Jurkat, Clone E6-1 (cell line): ENCODE data around the gene ZNF462.
"Not testable (repeated sequence)": the region's sequence is repeated elsewhere in the genome, so short reads cannot be mapped to it uniquely, and the experiment has no call there.

Experiments used
- DNase-seq: peaks from one replicate; pipeline ENCODE4 v3.0.0-alpha.2; 2011; ENCODE audit warnings: low read depth, low spot score
- H3K4me3 ChIP-seq: 2 replicates; pipeline ENCODE4 v1.5.1; 2011; ENCODE audit warnings: mild to moderate bottlenecking, low read length, control low read depth, moderate library complexity

The ZNF462 gene

DNA sequence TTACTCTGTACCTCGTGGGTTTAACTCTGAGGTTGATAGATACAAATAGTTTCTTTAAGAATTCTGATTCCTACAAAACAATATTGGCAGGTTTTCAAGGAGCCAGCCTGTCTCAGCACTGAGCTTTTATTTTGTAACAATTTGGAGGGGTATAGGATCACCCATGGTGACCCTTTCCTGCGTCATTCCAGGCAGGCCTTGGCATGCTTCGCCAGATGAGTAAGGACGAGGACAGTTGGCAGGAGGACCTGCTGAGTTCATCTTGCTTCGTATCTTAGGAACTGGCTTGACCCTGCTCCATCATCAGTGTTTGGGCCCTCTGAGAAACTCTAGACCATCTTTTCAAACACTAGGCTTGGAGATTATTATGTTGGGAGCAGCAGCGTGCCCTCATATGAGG lies 17.9 kb downstream of the ZNF462 start:
- H3K4me3 ChIP-seq = no peak overlapping the region
- DNase-seq = no peak

DNA sequence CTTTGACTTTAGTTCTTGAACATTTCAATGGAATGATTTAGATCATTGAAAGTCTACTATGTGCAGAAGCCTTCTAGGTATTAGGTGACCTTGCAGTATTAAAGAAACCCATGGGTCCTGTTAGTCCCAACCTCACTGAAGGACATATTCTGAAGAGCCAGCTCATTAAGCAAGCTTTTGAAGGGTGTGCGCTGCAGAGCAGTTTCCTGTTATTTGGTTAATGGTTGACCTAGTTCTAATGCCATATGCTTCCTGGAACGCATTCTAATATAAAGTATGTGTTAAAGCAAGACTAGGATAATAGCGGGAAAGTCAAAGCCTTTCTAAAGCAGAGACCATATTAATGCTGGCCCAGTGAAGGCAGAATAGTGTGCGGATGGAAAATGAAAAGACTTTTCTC lies 20.1 kb downstream of the ZNF462 start:
- no peak for DNase-seq
- H3K4me3 ChIP-seq = no peak overlapping the region

DNA sequence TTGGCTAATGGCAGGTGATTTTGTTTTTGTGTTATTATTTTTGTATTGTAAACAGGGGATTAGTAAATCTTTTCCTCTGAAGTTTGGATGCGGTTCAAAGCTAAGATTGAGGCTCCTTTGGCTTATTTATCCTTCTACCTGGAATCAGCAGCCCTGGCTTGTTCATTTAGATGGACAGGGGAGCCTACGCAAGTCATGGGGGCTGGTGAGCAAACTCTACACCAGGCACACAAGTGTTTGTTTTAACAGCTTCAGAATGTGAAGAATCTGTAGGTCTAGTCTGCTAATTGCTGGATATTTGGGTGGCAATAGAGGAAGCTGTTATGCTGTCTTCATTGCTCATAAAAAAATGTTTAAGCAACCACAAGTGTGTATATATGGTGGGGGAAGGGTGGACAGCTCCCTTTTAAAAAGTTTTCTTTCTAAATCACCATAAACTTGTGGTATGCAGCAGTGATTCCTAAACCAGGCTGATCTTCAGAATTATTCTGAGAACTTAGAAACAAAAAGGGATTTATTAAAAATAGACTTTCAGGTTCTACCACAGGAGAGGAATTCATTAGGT lies 20.7 kb downstream of the ZNF462 start:
- H3K4me3 ChIP-seq = no peak overlapping the region
- DNase-seq = no peak

DNA sequence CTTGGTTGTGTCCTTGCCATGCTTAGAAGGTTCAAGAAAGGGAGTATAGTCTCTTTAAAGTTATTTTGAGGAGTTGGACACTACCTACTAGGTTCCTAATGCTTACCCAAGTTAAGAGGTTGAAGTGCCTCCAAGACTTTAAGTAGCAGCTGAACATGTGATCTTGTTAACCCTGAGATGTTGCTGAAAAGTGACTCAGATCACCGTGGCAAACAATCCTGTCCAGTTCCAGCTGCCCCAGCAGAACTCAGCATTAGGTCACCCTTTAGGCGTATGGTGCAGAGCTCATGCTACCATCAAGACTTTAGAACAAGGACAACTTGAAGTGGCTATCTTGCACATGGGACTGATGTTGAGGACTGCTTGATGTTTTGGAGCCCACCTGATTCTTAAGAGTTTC lies 22.5 kb downstream of the ZNF462 start:
- H3K4me3 ChIP-seq = no peak overlapping the region
- no peak for DNase-seq

DNA sequence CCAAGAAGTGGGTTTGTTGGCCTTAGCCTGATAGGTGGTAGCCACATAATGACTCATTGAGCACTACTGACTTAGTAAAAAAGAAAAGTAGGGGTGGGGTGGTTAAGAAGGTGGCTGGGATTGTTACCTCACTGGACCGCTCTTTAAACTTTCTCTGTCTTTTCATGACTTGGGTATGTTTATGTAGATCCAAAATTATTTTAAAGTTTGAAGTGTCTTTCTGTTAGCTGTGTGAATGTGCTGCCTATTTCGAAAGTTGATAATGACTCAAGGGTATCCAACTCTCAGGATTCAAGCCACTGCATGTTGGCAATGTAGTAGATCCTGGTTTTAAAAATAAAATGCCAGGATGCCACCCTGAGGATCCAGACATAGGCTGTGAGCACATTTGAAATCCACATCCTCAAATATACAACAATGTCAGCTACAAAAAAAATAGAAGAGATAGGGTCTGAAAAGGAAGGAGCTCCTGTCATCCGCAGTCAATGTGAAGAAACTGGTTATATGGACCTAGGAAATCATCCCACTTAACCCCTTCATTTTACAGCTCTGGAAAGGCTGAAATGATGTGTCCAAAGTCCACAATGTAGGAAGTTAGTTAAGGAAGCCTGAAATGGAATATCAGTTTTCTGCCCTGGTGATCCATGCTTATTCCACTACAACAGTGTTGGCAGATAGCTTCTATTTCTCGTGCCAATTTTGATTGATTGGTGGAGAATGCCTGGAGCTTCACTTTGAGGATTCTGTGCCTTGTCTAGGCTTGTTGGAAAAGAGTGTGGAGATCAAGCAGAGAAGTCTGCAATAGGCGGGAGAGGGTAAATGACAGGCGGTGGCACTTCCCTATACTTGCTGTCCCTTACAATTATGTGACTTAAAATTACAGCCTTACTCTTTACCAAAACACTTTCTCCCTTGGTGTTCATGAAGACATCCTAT lies 23.4 kb downstream of the ZNF462 start:
- no peak overlapping the region for H3K4me3 ChIP-seq
- no peak for DNase-seq

DNA sequence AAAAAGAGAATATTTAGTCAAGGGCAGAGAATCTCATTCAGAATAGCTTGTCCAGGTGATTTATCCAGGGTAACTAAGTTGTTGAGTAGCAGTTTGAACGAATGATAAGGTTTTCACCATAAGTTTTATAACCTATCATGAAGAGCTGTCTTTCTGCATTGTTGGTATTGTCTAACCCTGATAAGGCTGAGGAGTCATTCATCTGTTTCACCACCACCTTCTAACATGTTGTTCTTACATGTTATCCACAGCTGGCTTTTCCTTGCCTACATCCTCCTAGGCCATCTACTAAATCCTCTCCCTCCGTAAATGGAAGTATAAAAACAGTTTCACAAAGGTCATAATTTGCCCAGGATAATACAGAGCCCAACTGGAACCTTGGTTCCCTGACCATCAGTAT lies 24.1 kb downstream of the ZNF462 start:
- DNase-seq = no peak
- H3K4me3 ChIP-seq = no peak overlapping the region

DNA sequence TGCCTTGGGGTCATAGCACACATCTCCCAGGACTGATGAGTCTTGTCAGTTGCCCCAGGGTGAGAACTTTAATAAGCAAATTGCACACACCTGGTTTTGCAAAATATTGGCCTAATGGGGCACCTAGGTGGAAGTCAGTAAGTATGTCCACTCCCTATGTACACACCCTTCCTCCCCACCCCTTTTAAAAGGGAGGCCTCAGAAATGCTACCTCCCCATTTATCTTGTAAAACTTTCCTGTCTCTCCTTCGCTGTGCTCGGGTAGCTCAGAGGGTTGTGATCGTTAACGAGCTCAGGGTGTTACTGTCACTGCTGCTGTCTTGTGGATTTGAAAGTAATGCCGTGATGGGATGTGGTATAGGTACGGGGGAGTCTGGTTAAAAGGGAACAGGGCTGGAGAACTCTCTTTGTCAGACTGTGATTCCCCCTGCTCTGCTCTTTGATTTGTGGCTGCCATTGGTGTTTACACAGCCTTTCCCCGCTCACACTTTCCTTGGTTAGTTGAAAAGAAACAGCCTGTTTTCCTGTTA lies 26.2 kb downstream of the ZNF462 start:
- peak; percentile 57 for DNase-seq
- no peak overlapping the region for H3K4me3 ChIP-seq

DNA sequence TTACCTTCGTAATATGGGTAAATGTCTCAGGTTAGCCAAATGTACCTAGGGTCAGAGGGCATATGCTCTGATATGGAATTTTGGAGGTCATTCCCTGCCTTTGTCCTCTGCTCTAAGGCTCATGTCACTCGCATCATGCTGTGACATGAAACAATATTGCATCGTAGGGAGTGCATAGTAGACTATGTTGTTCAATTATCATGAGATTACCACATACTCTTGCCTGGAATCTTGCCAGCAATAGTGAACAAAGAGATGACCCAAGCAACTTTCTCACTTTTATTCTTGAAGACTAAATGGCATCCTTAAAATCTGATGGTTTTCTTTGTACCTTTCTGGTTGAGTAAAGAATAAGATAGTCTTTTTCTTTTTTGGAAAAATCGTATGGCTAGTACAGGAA lies 27.6 kb downstream of the ZNF462 start:
- DNase-seq = no peak

DNA sequence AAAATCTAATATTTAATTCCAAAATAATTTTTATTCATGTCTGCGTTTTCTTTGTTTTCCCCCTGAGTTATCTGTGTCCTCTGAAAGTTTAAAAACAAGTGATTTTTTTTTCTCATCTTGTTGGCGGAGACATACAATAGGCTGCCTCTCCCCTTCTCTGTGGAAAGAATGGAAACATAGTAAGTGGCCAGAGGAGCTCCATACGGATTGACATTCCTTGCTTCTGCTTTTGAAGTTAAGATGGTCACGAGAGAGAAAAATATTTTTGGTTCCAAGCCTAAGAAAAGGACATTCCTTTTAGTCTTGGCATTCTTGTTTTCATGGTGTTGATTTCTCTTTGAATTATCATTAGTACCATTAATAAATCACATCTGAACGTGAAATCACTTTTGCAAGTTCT lies 28.3 kb downstream of the ZNF462 start:
- no peak for DNase-seq
- H3K4me3 ChIP-seq = no peak overlapping the region

More for the DNA sequence above, 27.6 kb downstream of the ZNF462 start:
- H3K4me3 ChIP-seq = no peak overlapping the region

DNA sequence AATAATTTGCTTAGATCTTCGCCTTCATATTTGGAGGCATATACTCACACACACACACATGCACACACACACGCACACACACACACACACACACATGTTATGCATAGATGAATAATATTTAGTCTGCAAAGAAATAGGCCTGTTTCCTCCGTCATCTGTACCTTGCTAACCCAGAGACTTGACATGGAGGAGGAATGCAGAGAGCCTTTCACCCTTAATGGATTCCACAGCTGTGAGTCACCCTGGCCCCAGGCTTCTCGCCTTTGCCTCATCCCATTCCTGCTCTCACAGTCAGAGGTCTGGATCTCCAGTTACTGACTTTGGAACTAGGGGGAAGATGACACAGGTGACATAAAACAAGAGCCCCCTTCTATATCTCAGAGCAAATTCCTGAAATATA lies 29.7 kb downstream of the ZNF462 start:
- no peak overlapping the region for H3K4me3 ChIP-seq
- DNase-seq = no peak

DNA sequence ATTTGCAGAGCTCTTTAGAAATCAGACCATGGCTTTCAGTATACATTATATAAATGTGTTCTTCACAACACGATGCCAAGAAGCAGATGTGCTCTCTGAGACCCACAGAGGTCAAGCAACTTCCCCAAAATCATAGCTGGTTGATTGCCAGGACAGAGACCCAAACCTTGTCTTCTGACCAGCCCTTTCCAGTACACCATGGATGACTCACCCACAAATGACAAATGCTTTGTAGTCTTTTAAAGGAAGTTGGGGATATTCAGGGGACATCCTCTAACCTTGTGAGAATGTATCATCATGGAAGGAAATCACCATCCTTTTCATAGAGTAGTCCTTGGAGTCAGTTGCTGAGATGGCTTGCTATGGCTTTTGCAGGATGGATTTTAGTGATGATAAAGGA lies 30.1 kb downstream of the ZNF462 start:
- no peak for DNase-seq
- H3K4me3 ChIP-seq = no peak overlapping the region

DNA sequence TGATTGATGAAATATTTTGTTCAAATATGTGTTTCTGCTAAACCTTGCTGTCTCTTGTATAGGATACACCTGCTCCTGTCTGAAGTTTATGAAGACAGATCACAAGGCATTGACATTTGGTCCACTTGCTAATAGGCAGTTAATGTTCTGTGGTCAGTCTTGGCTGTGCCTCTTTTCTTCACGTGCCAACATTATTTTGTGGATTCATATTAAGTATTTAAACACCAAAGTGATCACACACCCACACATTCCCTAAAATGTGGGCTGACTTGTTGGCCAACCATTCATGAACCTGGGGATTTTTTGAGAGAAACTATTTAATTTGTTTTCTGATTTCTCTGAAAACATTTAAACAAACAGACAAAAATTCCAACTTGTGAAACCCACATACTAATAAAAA lies 33.7 kb downstream of the ZNF462 start:
- no peak for DNase-seq

DNA sequence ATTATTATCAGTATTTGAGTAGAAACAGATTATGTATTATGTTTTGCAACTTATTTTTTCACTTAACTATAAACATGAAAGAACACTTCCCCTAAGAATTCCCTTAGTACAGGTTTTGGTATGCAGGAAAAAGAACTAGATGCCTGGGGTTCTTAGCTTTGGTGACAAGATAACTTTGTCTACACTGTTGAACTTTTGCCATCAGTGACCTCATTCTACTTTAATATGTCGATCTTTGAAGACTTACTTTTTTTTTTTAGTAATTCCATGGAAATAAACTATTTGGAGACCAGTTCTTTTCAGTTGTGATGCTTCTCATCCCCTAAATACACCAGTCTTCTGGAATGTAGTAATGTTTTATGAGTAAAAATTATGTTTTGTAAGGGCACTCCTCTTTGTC lies 34.3 kb downstream of the ZNF462 start:
- H3K4me3 ChIP-seq = no peak overlapping the region
- DNase-seq = no peak

More for the DNA sequence above, 33.7 kb downstream of the ZNF462 start:
- no peak overlapping the region for H3K4me3 ChIP-seq

DNA sequence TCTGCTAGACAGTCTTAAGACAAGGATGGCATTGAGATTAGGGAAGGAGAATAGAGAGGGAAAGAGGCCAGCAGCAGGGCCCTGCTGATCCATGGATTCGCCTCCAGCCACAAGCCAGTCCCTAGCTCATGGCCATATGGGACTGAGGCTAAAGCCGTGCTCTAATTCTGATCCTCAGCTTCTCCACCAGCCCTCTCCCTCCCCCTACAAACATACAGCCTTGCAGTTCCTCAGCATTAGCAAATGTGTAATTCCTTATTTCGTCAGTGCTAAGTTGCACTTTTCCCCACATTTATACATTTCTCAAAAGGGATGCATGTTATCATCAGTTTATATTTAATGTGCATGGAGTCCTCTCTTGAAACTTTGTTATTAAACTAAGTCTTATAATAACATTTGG lies 34.8 kb downstream of the ZNF462 start:
- no peak for DNase-seq
- no peak overlapping the region for H3K4me3 ChIP-seq

DNA sequence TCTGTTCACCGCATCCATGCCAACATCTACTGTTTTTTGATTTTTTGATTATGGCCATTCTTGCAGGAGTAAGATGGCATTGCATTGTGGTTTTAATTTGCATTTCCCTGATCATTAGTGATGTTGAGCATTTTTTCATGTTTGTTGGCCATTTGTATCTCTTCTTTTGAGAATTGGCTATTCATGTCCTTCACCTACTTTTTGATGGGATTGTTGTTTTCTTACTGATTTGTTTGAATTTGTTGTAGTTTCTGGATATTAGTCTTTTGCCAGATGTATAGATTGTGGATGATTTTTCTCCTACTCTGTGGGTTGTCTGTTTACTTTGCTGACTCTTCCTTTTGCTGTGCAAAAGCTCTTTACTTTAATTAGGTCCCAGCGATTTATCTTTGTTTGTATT lies 37.6 kb downstream of the ZNF462 start:
- not testable (repeated sequence) for H3K4me3 ChIP-seq, DNase-seq

DNA sequence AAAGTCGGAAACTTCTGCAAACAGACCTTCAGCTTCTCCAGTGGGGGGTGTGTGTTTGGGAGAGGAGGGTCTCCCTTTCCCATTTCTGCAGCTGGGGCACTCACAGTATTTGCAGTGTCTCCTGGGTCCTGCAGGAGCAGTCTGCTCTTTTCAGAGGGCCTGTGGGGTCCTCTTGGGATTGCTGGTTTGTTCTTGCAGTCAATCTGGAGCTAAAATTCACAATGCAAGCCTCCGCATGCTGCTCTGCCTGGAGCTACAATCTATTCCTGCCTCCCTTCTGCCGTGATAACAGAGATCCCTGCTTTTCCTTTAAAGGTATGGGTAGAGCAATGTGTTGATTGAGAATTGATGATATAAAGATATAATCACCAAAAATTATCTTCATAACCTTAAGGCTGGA lies 43.2 kb downstream of the ZNF462 start:
- DNase-seq = no peak
- H3K4me3 ChIP-seq = no peak overlapping the region

DNA sequence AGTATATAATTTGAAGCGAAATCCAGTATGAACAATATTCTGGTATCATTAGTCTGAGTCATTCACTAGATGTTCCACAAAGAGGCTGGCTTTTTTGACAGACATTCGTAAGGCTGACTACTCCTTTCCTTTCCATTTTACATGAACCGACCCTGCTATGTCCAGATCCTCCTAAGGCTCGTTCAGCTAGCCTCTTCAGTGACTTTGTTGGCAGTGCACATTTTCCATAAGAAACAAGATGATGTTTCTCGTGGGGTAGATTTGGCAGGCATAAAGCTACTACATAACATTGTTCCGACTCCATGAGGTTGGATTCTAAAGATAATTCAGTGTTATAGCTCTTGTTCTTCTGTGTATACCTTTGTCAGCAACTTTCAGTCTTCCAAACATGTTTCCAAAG lies 49.0 kb downstream of the ZNF462 start:
- no peak for DNase-seq
- no peak overlapping the region for H3K4me3 ChIP-seq

DNA sequence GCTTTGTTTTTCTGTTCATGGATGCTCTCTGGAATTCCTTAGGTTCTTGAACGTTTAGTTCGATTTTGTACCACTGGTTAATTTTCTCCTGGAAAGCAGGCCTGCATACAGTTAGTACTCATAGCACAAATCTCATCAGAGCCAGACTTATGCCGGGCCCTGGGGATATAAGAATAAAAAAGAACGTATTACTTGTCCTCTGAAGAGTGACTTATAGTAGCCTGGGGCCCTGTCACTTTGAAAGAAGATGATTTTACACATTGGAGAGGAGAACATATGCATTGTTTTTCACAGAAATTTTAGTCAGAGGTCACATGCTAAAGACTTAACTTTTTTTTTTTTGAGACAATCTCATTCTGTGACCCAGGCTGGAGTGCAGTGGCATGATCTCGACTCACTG lies 50.3 kb downstream of the ZNF462 start:
- H3K4me3 ChIP-seq = no peak overlapping the region
- DNase-seq = no peak

DNA sequence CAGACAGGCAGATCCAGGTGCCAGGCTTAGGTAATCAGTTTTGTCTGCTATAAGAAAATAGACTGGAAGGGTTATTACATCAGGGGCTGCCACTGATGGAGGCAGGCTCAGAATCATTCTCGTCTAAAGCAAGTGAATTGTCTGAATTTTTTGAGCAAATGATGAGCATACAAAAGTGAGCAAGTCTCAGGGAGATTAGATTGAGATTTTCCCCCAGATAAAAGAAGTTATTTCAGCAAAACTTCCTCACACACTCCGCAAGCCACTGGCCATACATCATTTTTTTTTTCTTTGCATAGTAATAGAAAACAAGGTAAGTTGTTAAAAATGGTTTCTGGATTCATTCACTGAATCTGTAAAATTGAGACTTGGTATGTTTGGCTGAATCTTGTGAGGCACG lies 52.9 kb downstream of the ZNF462 start:
- DNase-seq = no peak
- no peak overlapping the region for H3K4me3 ChIP-seq

DNA sequence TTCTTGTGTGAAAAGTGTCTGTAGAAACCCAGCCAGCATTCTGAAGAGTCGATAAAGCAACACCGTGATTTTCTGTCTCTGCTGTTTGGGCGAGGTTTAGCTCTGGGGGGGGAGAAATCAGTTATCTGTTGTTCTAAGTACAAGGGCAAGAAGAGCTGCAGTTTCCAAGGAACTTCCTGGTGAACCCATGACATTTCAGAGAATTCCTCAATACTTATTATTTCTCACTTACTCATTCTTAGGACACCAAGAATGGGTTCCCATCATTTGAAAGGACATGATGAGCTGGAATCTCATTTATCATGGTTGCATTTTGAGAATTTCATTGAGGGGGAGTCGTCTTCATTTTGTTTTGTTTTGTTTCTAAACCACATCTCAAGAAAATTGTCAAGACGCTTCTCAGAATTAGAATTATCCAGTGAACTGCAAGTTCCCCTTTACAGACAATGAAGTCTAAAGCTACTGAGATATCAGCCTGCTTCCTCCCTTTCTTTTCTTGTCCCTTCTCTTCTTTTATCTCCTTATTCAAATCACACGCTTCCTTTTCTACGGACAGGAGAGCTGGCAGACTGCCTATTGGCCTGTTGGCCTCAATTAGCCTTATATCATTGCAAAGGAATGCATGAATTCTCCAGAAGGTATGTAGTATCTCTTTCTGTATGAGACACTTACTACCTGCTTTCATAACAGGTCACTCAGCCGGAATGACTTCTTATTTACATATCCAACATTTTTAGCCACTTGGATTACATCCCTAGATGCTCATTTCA lies 53.7 kb downstream of the ZNF462 start:
- no peak overlapping the region for H3K4me3 ChIP-seq
- DNase-seq = no peak
